ENCODE measurements around the gene KLC3.

Gene KLC3

GRCh38 chr19:45314708-45315245, 25.8 kb upstream of the KLC3 start:
- CTCF ChIA-PET, result no interaction called here

GRCh38 chr19:45315304-45315703, 25.2 kb upstream of the KLC3 start:
- POLR2A ChIA-PET, result no interaction called here
- no peak for TF ChIP-seq CTCF (IDR thresholded peaks at IDR 0.05; ENCODE audit: insufficient read depth, low read length, missing control alignments)
- H3K4me3 ChIP-seq (ENCODE audit: low read depth, low read length), result no peak overlapping the region
- CTCF ChIA-PET, result no interaction called here
- no peak for DNase-seq (ENCODE audit: low read depth, low spot score)

More at GRCh38 chr19:45314708-45315245, 25.8 kb upstream of the KLC3 start:
- DNase-seq (ENCODE audit: low read depth, low spot score), result no peak
- TF ChIP-seq CTCF (IDR thresholded peaks at IDR 0.05; ENCODE audit: insufficient read depth, low read length, missing control alignments), result no peak
- POLR2A ChIA-PET, result no interaction called here
- no peak overlapping the region for H3K4me3 ChIP-seq (ENCODE audit: low read depth, low read length)

DNA sequence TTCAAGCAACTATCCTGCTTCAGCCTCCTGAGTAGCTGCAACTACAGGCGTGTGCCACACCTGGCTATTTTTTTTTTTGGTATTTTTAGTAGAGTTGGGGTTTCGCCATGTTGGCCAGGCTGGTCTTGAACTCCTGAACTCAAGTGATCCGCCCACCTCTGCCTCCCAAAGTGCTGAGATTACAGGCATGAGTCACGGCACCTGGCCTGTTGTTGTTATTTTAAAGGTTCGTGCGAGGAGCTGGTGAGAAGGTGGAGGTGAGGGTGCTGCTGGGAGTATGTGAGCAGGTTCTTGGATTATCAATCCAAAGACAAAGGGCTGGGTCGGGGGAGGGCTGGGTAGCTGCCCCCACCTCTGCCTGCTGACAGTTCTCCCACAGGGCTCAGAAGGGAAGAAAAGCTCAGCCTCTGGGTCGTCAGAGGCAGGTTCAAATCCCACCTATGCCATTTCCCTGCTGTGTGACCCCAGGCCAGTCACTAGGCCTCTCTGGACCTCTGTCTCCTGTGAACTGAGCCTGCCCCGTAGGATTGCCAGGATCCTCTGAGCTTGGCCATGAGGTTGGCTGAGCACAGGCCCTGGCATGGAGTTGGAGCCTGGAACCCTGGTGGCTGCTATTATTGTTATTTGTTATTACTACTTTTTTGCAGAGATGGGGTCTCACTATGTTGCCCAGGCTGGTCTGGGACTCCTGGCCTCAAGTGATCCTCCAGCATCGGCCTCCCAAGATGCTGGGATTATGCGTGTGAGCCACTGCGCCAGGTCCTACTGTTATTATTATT, 19.4 kb upstream of the KLC3 start:
- TF ChIP-seq CTCF (IDR thresholded peaks at IDR 0.05; ENCODE audit: insufficient read depth, low read length, missing control alignments), result no peak
- ChIA-PET CTCF (interaction anchor here (8.2 kb wide), 1 partner anchor 17 kb away, joined by 57 read pairs; no protein-coding TSS in a partner anchor), POLR2A (interaction anchor here (0.6 kb wide), 1 partner anchor 11 kb away, joined by 5 read pairs; no protein-coding TSS in a partner anchor)
- no peak for DNase-seq (ENCODE audit: low read depth, low spot score)
- no peak overlapping the region for H3K4me3 ChIP-seq (ENCODE audit: low read depth, low read length)

- CTCF ChIA-PET, result interaction anchor here (8.2 kb wide), 1 partner anchor 17 kb away, joined by 57 read pairs; no protein-coding TSS in a partner anchor
These were observed 18.7 kb upstream of the KLC3 start for GRCh38 chr19:45321848-45322247.

DNA sequence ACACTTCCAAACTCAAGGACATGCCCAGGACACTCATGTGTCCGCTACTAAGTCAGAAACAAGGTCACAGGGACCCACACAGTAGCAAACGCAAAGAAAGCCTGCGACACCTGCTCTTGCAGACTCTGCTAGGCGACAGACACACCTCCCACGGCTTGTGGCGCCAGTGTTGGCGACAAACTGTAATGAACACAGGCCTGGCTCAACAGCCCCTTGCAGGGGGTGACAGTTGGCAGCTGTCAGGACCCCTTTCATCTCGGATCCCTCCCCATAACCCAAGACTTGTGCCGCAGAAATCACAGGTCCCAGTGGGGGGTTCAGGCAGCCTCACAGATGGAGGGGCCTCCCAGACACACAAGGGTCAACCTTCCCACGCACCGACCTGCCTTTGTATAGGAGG, 18.2 kb upstream of the KLC3 start:
- POLR2A ChIA-PET, result no interaction called here
- H3K4me3 ChIP-seq (ENCODE audit: low read depth, low read length), result no peak overlapping the region
- no peak for TF ChIP-seq CTCF (IDR thresholded peaks at IDR 0.05; ENCODE audit: insufficient read depth, low read length, missing control alignments)
- CTCF ChIA-PET, result interaction anchor here (8.2 kb wide), 1 partner anchor 16 kb away, joined by 57 read pairs; no protein-coding TSS in a partner anchor
- no peak for DNase-seq (ENCODE audit: low read depth, low spot score)

More at GRCh38 chr19:45321848-45322247, 18.7 kb upstream of the KLC3 start:
- no peak for TF ChIP-seq CTCF (IDR thresholded peaks at IDR 0.05; ENCODE audit: insufficient read depth, low read length, missing control alignments)
- no peak overlapping the region for H3K4me3 ChIP-seq (ENCODE audit: low read depth, low read length)
- POLR2A ChIA-PET, result no interaction called here
- no peak for DNase-seq (ENCODE audit: low read depth, low spot score)

- CTCF ChIA-PET, result interaction anchor here (8.2 kb wide), 1 partner anchor 16 kb away, joined by 57 read pairs; no protein-coding TSS in a partner anchor
- no peak for DNase-seq (ENCODE audit: low read depth, low spot score)
- TF ChIP-seq CTCF (IDR thresholded peaks at IDR 0.05; ENCODE audit: insufficient read depth, low read length, missing control alignments), result no peak
- POLR2A ChIA-PET, result no interaction called here
- H3K4me3 ChIP-seq (ENCODE audit: low read depth, low read length), result peak within 1 kb of the TSS; percentile 33
These were observed 17.7 kb upstream of the KLC3 start, which contains the start of gene CKM for GRCh38 chr19:45322744-45323281. Gene CKM, minus strand, starts transcription at chr19:45322875. Its CDS starts 3,162 bp downstream, at chr19:45319713.
